GM12878 (cell line): Measurements from ENCODE around the gene CS. TPM values are rescaled to one million over a fixed set of nuclear protein-coding genes. Genes with fewer than 3 reads are reported as not detected.

Experiments used
- ATF7 ChIP-seq: fragments of 450-650 bp; IDR thresholded peaks from 2 replicates; pipeline ENCODE4 v1.6.1; 2016; ENCODE audit warnings: low read depth, mild to moderate bottlenecking
- GABPA ChIP-seq: IDR thresholded peaks from 2 replicates; pipeline ENCODE4 v1.6.1; 2014; ENCODE audit warnings: antibody characterized with exemption, low read depth, mild to moderate bottlenecking, inconsistent platforms
- GATAD2B ChIP-seq: fragments of 450-650 bp; conservative IDR thresholded peaks from 2 replicates; pipeline ENCODE4 v1.6.1; 2017; ENCODE audit warnings: low read depth, mild to moderate bottlenecking, moderate library complexity
- JUND ChIP-seq: IDR thresholded peaks from 2 replicates; pipeline ENCODE4 v1.6.1; 2012; ENCODE audit warnings: low read depth, mild to moderate bottlenecking, low read length, improper control_type of control experiment, moderate library complexity
- MYB ChIP-seq: fragments of 150-350 bp; IDR thresholded peaks from 2 replicates; pipeline ENCODE4 v1.6.1; 2014; ENCODE audit warnings: mild to moderate bottlenecking, low read depth, low read length, borderline replicate concordance
- PAX5 ChIP-seq: IDR thresholded peaks from 2 replicates; pipeline ENCODE4 v1.6.1; 2011; ENCODE audit warnings: low read depth, low read length, borderline replicate concordance
- SMARCA5 ChIP-seq: fragments of 450-650 bp; IDR thresholded peaks from 2 replicates; pipeline ENCODE4 v1.6.1; 2017; ENCODE audit warnings: mild to moderate bottlenecking
- SUPT20H ChIP-seq: IDR thresholded peaks from 2 replicates; pipeline ENCODE4 v1.6.1; 2011; ENCODE audit warnings: low read depth, mild to moderate bottlenecking, low read length, moderate library complexity, borderline replicate concordance; ENCODE audit not compliant: control insufficient read depth
- ZZZ3 ChIP-seq: IDR thresholded peaks from 2 replicates; pipeline ENCODE4 v1.6.1; 2011; ENCODE audit warnings: low read depth; ENCODE audit not compliant: control insufficient read depth, insufficient read length
- polyA plus RNA-seq, 11 experiments: library from polyadenylated mRNA; depleted of rRNA in 4 of 11; unstranded in 6 of 11; stranded (reverse) in 5 of 11; fragments of >200 nt; fragmentation: Nextera tagmentation in 4 of 11; fragmentation: Illumina TruSeq in 1 of 11; extraction: Ambion mirVana in 4 of 11; extraction: Trizol in 1 of 11; gene quantifications; 1 replicate in 1 of 11; 2 replicates in 10 of 11; pipeline versions ENCODE4 v1.2.1 to v1.2.3, GENCODE V29; 2011 to 2016; ENCODE audit warnings: inconsistent platforms in 2 of 11, missing spikeins in 2 of 11, low read depth in 1 of 11
- total RNA-seq, 4 experiments: library from RNA; depleted of rRNA in 3 of 4; stranded (reverse); fragments of >200 nt in 3 of 4; fragmentation: Illumina TruSeq in 1 of 4; extraction: Trizol in 1 of 4; gene quantifications; 2 replicates each; pipeline versions ENCODE4 v1.2.1 to v1.2.3, GENCODE V29; 2013 to 2021
- TF ChIP-seq, protein P1 (sequence below): IDR thresholded peaks from 2 replicates; pipeline ENCODE4 v1.6.1; 2012; ENCODE audit warnings: mild to moderate bottlenecking, low read depth, low read length

CS gene
- total and polyA plus RNA-seq, 10 of the 15 experiments (the other 5 are each of a cell fraction or from before 2014, with no cell fraction given), result 64.9 to 276 (median 139) TPM

DNA sequence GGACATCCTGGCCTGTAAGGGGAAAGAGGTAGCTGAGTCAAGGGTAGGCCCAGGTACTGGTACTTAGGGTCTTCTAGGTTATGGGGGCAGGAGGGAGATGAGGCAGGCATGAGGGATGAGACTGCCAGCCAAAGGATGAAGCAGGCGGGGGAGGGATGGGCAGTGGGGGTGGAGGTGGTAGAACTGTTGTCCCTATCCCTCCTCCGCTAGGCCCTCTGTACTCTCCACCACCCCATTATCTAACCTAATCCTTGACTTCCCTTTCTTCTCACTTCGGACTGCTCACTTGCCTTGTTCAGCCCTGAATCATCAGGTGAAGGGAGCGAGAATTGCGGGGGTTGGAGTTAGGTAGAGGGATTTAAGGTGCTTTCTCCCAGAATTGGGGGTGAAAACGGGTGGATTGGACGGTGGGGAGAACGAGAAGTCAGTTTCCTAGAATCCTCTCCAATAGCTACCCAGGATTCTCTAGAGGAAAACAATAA, 33.1 kb upstream of the CS start (continued):
- TF ChIP-seq, protein P1, sequence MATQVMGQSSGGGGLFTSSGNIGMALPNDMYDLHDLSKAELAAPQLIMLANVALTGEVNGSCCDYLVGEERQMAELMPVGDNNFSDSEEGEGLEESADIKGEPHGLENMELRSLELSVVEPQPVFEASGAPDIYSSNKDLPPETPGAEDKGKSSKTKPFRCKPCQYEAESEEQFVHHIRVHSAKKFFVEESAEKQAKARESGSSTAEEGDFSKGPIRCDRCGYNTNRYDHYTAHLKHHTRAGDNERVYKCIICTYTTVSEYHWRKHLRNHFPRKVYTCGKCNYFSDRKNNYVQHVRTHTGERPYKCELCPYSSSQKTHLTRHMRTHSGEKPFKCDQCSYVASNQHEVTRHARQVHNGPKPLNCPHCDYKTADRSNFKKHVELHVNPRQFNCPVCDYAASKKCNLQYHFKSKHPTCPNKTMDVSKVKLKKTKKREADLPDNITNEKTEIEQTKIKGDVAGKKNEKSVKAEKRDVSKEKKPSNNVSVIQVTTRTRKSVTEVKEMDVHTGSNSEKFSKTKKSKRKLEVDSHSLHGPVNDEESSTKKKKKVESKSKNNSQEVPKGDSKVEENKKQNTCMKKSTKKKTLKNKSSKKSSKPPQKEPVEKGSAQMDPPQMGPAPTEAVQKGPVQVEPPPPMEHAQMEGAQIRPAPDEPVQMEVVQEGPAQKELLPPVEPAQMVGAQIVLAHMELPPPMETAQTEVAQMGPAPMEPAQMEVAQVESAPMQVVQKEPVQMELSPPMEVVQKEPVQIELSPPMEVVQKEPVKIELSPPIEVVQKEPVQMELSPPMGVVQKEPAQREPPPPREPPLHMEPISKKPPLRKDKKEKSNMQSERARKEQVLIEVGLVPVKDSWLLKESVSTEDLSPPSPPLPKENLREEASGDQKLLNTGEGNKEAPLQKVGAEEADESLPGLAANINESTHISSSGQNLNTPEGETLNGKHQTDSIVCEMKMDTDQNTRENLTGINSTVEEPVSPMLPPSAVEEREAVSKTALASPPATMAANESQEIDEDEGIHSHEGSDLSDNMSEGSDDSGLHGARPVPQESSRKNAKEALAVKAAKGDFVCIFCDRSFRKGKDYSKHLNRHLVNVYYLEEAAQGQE, result no peak
- TF ChIP-seq PAX5 (no peak), GABPA (no peak), GATAD2B (no peak), SMARCA5 (no peak), MYB (no peak), JUND (no peak), SUPT20H (no peak), ZZZ3 (no peak), ATF7 (no peak)
